Body of pancreas (tissue), 4 donors: ENCODE results near the gene PXDC1. TPM values are rescaled to one million over a fixed set of nuclear protein-coding genes. Genes with fewer than 3 reads are reported as not detected.
"Not testable (repeated sequence)": the region's sequence is repeated elsewhere in the genome, so short reads cannot be mapped to it uniquely, and the experiment has no call there.

Experiments
- ATAC-seq: fragments of 150-250 bp; one replicate; pipeline ENCODE4 v1.9.1; 2016
- DNase-seq, 4 donors: peaks; one replicate each; pipeline ENCODE4 v3.0.0-alpha.2; 2019
- H3K27ac ChIP-seq, 4 donors: fragments of 200-600 bp; sonication (generic); 1 replicate in 3 of 4; 2 replicates in 1 of 4; pipeline versions ENCODE4 v1.5.1 to v1.6.1; 2016 to 2019; ENCODE audit warnings: mild to moderate bottlenecking in 1 of 4, mixed read lengths in 1 of 4, moderate library complexity in 1 of 4
- H3K27me3 ChIP-seq, 2 donors: fragments of 200-600 bp; sonication (generic); one replicate each; pipeline ENCODE4 v1.6.0; 2016; ENCODE audit warnings: mild to moderate bottlenecking in 1 of 2
- H3K36me3 ChIP-seq, 2 donors: fragments of 200-600 bp; sonication (generic); replicated peaks in 1 of 2; 2 replicates each; pipeline ENCODE4 v1.5.1; 2016; ENCODE audit warnings: low read depth in 2 of 2; ENCODE audit not compliant: insufficient read depth in 1 of 2
- H3K4me1 ChIP-seq: fragments of 200-600 bp; sonication (generic); one replicate; pipeline ENCODE4 v1.6.0; 2016
- H3K4me3 ChIP-seq, 2 donors: fragments of 200-600 bp; sonication (generic); 1 replicate in 1 of 2; 2 replicates in 1 of 2; pipeline ENCODE4 v1.5.1; 2016 to 2019
- H3K9me3 ChIP-seq, 3 donors: fragments of 200-600 bp; sonication (generic); 1 replicate in 2 of 3; 2 replicates in 1 of 3; pipeline ENCODE4 v1.5.1; 2016
- CTCF ChIP-seq, 7 experiments: fragments of 450-650 bp in 4 of 7; fragments of 200-600 bp in 3 of 7; sonication (generic) in 3 of 7; IDR thresholded peaks; one replicate each; pipeline ENCODE4 v1.5.1; 2016 to 2019; ENCODE audit warnings: antibody characterized with exemption in 7 of 7
- POLR2A ChIP-seq, 3 donors: fragments of 450-650 bp; IDR thresholded peaks; one replicate each; pipeline ENCODE4 v1.6.1; 2016; ENCODE audit warnings: antibody characterized with exemption in 3 of 3, mild to moderate bottlenecking in 2 of 3
- WGBS, 2 donors: methylation state at CpG; one replicate each; pipeline ENCODE4 v1.1.5; 2017; 5-methylcytosine and 5-hydroxymethylcytosine counted together
- intact Hi-C: fragments of 100-400 bp; cut with DNase I; formaldehyde crosslinking; loops from one replicate; pipeline ENCODE4 v1.15.1; 2023
- total RNA-seq, 2 donors: library from RNA; depleted of rRNA; stranded (reverse); fragments of >200 nt; gene quantifications; one replicate each; pipeline ENCODE4 v1.1.0, GENCODE V29; 2016

The PXDC1 gene
- total RNA-seq, 2 donors from 2014 or later, result 30.9 to 35.6 TPM

GRCh38 chr6:3769610-3770009 is 18.1 kb upstream of the PXDC1 start:
- Histone ChIP-seq H3K9me3 (no peaks in the 10 kb centered on the region), H3K27me3 (no peaks in the 10 kb centered on the region), H3K36me3 (no peaks in the 10 kb centered on the region), H3K4me1 (no peaks in the 10 kb centered on the region), H3K27ac (no peak overlapping the region), H3K4me3 (no peak overlapping the region)
- WGBS, 2 donors, result 82 to 87% methylated on average over 6 of the region's 6 CpGs
- DNase-seq, result no peak
- intact Hi-C loops, result no loop called here
- no peak for TF ChIP-seq CTCF (IDR thresholded peaks at IDR 0.05)
- no peak for TF ChIP-seq POLR2A (IDR thresholded peaks at IDR 0.05)
- ATAC-seq, result no peak

- Histone ChIP-seq H3K27me3 (no peaks in the 10 kb centered on the region), H3K4me1 (no peaks in the 10 kb centered on the region), H3K4me3 (no peak overlapping the region), H3K27ac (no peak overlapping the region), H3K36me3 (no peaks in the 10 kb centered on the region), H3K9me3 (no peaks in the 10 kb centered on the region)
- 34 to 46% methylated on average over 2 of the region's 2 CpGs for WGBS, 2 donors
- ATAC-seq, result no peak
- TF ChIP-seq POLR2A (IDR thresholded peaks at IDR 0.05) (no peak), CTCF (IDR thresholded peaks at IDR 0.05) (no peak)
- intact Hi-C loops, result no loop called here
- DNase-seq, result no peak
Observed at GRCh38 chr6:3768502-3768901, 17.0 kb upstream of the PXDC1 start.

GRCh38 chr6:3767483-3767882 is 16.0 kb upstream of the PXDC1 start:
- H3K27ac ChIP-seq, H3K27me3 ChIP-seq, DNase-seq, H3K4me3 ChIP-seq, H3K36me3 ChIP-seq, H3K4me1 ChIP-seq, H3K9me3 ChIP-seq, intact Hi-C loops, ATAC-seq: not testable (repeated sequence)
- WGBS, 2 donors, result 90 to 91% methylated on average over 6 of the region's 6 CpGs

- intact Hi-C loops, result no loop called here
- no peak for ATAC-seq
- Histone ChIP-seq H3K27ac (no peak overlapping the region), H3K36me3 (no peaks in the 10 kb centered on the region), H3K4me1 (no peaks in the 10 kb centered on the region), H3K27me3 (no peaks in the 10 kb centered on the region), H3K4me3 (no peak overlapping the region), H3K9me3 (no peaks in the 10 kb centered on the region)
- TF ChIP-seq POLR2A (IDR thresholded peaks at IDR 0.05), result no peak
- no peak for TF ChIP-seq CTCF (IDR thresholded peaks at IDR 0.05)
- DNase-seq, result no peak
- 84% methylated on average over 9 of the region's 9 CpGs for WGBS, 2 donors
Observed at GRCh38 chr6:3766214-3766613, 14.7 kb upstream of the PXDC1 start.

- H3K36me3 ChIP-seq, result no peaks in the 10 kb centered on the region
- no peaks in the 10 kb centered on the region for H3K4me1 ChIP-seq
- no peaks in the 10 kb centered on the region for H3K9me3 ChIP-seq
- no peak overlapping the region for H3K4me3 ChIP-seq
- intact Hi-C loops, result no loop called here
- no peak overlapping the region for H3K27ac ChIP-seq
- ATAC-seq (no peak), DNase-seq (no peak)
- H3K27me3 ChIP-seq, result no peaks in the 10 kb centered on the region
- TF ChIP-seq POLR2A (IDR thresholded peaks at IDR 0.05) (no peak), CTCF (IDR thresholded peaks at IDR 0.05) (no peak)
- 67 to 75% methylated on average over 6 of the region's 6 CpGs for WGBS, 2 donors
Observed at GRCh38 chr6:3765415-3765814, 13.9 kb upstream of the PXDC1 start.
